HG02884 (cell line): ENCODE results near the gene SLC15A1.
"Not testable (repeated sequence)": the region's sequence is repeated elsewhere in the genome, so short reads cannot be mapped to it uniquely, and the experiment has no call there.

Experiments used
- ATAC-seq: cut with Tn5 transposase; IDR thresholded peaks from one replicate; pipeline ENCODE4 v1.9.1; 2021; ENCODE audit warnings: mild to moderate bottlenecking, moderate library complexity; ENCODE audit not compliant: unreplicated experiment

SLC15A1 gene

GRCh38 chr13:98664510-98664909 lies 88.0 kb downstream of the SLC15A1 start:
- no peak for ATAC-seq

GRCh38 chr13:98664047-98664446 lies 88.4 kb downstream of the SLC15A1 start:
- no peak for ATAC-seq

DNA sequence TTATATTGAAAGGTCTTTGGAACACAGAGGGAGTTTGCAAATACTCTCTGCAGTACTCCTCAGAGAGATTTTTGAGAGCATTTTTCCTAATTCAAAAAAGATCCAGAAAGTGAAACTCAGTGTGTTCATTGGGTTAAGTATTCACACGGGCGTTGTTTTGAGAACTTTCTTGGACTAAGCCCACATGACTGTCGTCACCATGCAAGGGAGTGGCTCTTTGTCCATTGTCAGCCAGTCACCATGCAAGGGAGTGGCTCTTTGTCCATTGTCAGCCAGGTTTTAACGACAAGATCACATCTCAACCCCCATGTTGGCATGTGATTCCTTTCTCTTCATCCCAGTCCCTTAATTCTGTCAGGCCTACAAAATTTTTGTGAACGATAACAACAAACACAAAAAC lies 94.3 kb downstream of the SLC15A1 start:
- ATAC-seq, result no peak

- ATAC-seq, result no peak
These were observed 94.9 kb downstream of the SLC15A1 start for GRCh38 chr13:98657506-98658085.

GRCh38 chr13:98656223-98656622 lies 96.2 kb downstream of the SLC15A1 start:
- no peak for ATAC-seq

DNA sequence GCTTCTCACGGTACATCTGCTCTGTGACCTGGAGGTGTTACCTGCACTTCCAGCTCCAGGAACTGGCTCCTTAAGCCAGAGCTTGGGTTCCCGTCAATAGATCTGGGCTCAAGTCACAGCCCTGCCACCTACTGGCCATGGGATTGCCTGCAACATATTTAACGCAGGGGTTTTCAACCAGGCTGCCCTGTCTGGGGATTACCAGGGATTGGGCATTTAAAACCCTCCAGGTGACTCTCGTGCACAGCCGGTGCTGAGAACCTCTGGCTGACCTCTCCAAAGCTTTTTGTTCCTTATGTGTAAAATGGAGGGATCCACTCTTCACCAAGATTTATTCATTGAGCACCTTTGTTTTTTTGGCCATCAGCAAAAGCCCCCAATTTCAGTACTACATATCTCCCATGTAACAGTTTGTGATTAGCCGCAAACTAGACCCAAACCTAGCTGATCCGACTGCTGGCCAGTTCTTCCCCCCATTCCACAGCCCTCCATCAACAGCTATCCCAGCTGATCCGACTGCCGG lies 98.9 kb downstream of the SLC15A1 start:
- ATAC-seq, result peak; percentile 93

DNA sequence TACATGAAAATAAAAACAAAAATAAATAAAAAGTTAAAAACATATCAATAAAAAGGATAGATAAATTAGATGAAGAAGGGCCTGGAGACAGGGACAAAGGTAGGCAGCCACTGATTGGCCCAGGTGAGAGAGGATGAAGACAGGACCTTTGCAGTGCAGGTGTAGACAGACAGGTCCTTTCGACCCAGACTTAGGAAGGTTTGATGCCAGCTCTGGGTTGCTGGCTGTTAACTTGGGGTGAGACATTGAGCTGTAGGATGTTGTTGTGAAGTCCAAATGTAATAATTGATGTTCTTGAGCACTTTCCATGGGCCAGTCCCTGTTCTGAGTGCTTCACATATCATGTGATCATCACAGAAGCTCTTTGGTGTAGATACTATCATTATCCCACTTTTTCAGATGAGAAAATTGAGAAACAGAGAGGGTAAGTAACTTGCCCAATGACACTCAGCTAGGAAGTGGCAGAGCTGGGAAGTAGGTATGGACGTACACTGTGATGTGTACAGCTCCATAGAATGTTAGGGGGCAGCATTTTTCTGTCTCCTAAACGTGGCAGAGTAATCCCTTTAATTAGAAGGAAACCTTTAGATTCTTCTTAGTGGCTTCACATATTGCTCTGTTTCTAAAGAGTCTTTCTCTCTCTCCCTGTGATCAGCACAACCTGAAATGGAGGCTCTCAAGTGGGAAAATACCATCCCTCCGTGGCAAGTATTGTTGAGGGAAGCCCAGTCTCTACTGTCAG lies 99.6 kb downstream of the SLC15A1 start:
- no peak for ATAC-seq

GRCh38 chr13:98652276-98652675 lies 100.2 kb downstream of the SLC15A1 start:
- ATAC-seq, result no peak

- ATAC-seq, result no peak
These were observed 100.7 kb downstream of the SLC15A1 start for GRCh38 chr13:98651744-98652143.

DNA sequence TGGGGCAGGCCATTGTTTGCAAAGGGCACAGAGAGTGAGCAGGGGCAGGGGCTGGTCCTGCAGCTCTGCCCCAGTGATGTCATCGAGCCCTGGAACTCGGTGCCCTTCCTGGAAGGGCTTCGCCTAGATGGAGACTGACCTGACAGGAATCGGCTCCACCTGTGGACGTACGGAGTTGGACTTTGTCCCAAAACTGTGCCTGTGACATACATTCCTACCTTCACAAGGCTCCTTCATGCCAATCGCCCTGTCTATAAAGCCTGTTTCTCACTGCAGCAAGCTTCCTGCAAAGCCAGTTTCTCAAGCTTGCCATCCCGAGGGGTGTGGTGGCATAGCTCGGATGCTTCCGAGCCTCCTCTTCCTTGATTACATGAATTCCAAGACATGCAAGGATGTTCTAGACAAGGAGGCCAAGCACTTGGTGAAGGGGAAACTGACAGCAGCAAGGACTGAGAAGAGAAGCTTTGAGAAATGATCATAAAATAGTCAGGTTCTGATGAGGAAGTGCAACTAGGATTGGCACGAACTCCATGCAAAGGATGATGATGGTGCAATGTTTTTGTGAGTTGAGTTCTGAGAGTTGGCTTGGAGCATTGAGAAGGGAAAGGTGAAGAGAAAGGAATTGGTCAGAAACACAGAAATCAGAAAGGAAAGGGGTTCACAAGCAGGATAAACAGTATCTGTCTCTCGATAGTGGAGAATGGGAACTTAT lies 101.9 kb downstream of the SLC15A1 start:
- ATAC-seq, result no peak

- ATAC-seq, result no peak
These were observed 102.6 kb downstream of the SLC15A1 start for GRCh38 chr13:98649861-98650260.

DNA sequence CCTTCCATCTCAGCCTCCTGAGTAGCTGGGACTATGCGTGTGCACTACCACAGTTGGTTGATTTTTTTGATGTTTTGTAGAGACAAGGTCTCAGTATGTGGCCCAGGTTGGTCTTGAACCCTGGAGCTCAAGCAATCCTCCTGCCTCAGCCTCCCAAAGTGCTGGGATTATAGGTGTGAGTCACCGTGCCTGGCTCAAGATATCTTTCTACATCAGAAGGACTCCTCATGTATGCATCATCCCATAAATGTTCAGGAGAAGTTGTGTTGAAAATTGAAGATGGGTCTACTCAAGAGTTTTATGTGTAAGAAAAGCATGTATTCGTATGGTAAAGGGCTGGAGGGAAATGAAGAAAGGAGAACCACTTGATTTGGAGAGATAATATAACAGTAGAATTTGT lies 103.8 kb downstream of the SLC15A1 start:
- ATAC-seq, result no peak

DNA sequence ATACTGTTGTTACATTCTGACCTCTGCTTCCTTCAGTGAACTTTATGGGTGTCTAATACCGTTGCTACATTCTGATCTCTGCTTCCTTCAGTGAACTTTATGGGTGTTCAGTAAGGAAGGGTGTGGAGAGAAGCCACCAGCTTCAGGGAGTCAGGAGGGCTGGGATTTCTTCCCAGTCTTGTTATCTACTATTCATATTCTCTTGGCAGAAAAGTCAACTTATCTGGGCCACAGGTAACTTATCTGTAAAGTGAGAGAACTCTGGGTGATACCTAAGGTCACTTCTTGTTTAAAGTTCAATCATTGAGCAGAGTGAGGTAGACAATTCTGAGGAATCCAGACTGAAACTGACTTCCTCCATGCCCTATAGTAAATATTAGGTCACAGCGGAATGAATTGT lies 104.3 kb downstream of the SLC15A1 start:
- ATAC-seq, result no peak

DNA sequence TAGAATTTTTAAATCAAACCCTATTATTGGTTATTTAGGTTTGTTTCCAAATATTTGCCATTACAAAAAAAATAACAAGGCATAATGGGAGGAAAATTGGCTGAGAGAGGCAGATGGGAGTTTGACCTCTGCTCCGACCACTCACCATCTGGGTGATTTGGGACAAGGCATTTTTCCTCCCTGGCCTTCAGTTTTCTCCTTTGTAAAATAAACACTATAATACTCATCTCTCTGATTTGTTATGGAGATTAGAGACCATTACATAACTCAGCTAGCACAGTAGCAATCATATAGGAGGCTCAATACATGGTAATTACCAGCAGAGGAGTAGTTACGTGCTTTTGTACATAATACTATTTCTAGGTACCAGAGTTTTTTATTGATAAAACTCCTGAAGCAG lies 105.4 kb downstream of the SLC15A1 start:
- ATAC-seq, result no peak

DNA sequence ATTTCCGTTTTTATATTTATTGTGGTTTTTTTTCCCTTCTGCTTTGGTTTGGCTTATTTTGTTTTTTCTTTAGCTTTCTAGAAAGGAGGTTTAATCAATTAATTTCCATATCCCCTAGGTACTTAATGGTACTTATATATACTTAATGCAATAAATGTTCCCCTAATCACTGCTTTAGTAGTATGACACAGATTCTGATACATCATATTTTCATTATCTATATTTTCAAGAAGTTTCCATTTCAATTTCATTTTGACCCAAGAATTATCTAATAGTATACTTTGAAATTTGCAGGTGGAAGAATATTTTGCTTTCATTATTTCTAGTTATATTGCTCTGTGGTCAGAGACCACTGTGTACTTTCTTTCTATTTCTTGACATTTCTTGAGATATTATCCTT lies 109.0 kb downstream of the SLC15A1 start:
- no peak for ATAC-seq

DNA sequence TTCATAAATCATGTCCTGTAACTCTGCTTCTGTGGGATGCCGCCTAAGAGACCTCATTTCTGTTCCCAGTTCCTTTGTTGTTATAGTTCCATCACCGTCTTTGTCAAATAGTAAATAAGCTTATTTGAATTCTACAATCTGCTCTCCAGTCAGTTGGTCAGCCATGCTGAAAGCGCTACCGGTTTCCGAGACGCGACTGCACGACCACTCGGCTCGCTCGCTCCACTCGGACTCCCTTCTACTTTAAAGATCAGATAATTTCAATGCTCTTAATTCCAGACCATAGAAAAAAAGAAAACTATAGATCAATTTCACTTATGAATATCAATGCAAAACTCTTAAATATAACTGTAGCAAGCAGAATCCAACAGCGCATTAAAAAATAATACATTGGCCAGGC lies 111.4 kb downstream of the SLC15A1 start:
- ATAC-seq, result no peak

- not testable (repeated sequence) for ATAC-seq
These were observed 112.7 kb downstream of the SLC15A1 start for GRCh38 chr13:98639785-98640184.

- not testable (repeated sequence) for ATAC-seq
These were observed 114.1 kb downstream of the SLC15A1 start for GRCh38 chr13:98638352-98638751.
